Lower lobe of right lung (tissue), 2 donors: ENCODE measurements around the gene RTN4R. TPM values are rescaled to one million over a fixed set of nuclear protein-coding genes. Genes with fewer than 3 reads are reported as not detected.

Experiments
- ATAC-seq, 2 donors: fragments of 200-7000 bp; cut with Tn5 transposase; one replicate each; pipeline ENCODE4 v1.9.1; 2020 to 2022; ENCODE audit warnings: mild to moderate bottlenecking in 2 of 2, moderate library complexity in 2 of 2
- DNase-seq: peaks from one replicate; pipeline ENCODE4 v3.0.0-alpha.2; 2020
- H3K27ac ChIP-seq: fragments of 200-600 bp; one replicate; pipeline ENCODE4 v1.8.0; 2022
- H3K27me3 ChIP-seq: fragments of 200-600 bp; one replicate; pipeline ENCODE4 v1.8.0; 2022; ENCODE audit warnings: low read depth
- H3K36me3 ChIP-seq: fragments of 200-600 bp; one replicate; pipeline ENCODE4 v1.8.0; 2022; ENCODE audit warnings: mild to moderate bottlenecking
- H3K4me1 ChIP-seq: fragments of 200-600 bp; one replicate; pipeline ENCODE4 v1.8.0; 2022
- H3K4me3 ChIP-seq: fragments of 200-600 bp; one replicate; pipeline ENCODE4 v1.8.0; 2022; ENCODE audit warnings: mild to moderate bottlenecking
- H3K9me3 ChIP-seq: fragments of 200-600 bp; one replicate; pipeline ENCODE4 v1.8.0; 2022
- CTCF ChIP-seq: fragments of 200-600 bp; IDR thresholded peaks from one replicate; pipeline ENCODE4 v1.8.0; 2022; ENCODE audit warnings: antibody characterized with exemption, mild to moderate bottlenecking
- intact Hi-C: fragments of 100-400 bp; cut with DNase I; formaldehyde crosslinking; loops from one replicate; pipeline ENCODE4 v1.11.0; 2022
- total RNA-seq: library from RNA; stranded (reverse); fragmentation: NEBNext Ultra II Directional; extraction: Animal tissue kit (Norgen Biotek cat#: 25700); gene quantifications from one replicate; pipeline ENCODE4 v1.2.1, GENCODE V29; 2021
- donor health status: DM: no; HTN: yes; CAD: no; lungs with severe emphysema.

RTN4R gene
- total RNA-seq, 1 donor from 2014 or later = 9.6 TPM

GRCh38 chr22:20211409-20211996 is 56.6 kb downstream of the RTN4R start:
- ATAC-seq (no peak), DNase-seq (no peak)
- intact Hi-C loops = no loop called here
- Histone ChIP-seq H3K27ac (no peak overlapping the region), H3K4me1 (peaks cover 26% of the 10 kb centered on the region), H3K27me3 (no peaks in the 10 kb centered on the region), H3K4me3 (no peak overlapping the region), H3K9me3 (no peaks in the 10 kb centered on the region), H3K36me3 (no peaks in the 10 kb centered on the region)
- TF ChIP-seq CTCF = no peak

DNA sequence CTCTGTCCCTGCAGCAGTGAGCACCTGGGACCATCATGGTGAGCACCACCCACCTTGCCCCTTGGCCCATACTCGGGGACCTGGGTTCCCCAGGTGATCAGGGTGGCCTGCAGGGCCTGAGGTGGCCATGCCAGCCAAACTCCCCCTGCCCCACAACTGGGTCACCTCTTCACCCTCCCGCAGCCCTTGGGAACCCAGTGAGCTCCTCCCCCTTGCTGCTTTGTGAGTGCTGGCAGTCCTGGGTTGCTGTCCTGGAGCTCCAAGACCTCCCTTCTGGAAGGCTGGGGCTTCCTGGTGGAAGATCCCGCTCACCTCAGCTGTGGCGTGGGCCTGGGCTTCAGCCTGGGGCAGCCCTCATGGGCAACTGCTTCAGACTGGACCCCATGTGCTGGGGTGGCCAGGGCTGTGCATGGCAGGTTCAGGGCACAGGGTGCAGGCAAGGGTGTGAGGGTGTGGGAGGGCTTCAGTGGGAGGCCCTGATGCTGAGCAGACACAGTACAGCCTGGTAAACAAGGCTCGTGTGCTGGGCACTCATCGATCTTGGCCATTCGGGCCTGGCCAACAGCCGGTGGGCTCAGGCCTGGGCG is 57.6 kb downstream of the RTN4R start:
- Histone ChIP-seq H3K36me3 (no peaks in the 10 kb centered on the region), H3K27ac (no peak overlapping the region), H3K4me3 (no peak overlapping the region), H3K9me3 (no peaks in the 10 kb centered on the region), H3K27me3 (no peaks in the 10 kb centered on the region), H3K4me1 (peaks cover 31% of the 10 kb centered on the region)
- DNase-seq (no peak), ATAC-seq (no peak)
- intact Hi-C loops = no loop called here
- TF ChIP-seq CTCF = no peak

DNA sequence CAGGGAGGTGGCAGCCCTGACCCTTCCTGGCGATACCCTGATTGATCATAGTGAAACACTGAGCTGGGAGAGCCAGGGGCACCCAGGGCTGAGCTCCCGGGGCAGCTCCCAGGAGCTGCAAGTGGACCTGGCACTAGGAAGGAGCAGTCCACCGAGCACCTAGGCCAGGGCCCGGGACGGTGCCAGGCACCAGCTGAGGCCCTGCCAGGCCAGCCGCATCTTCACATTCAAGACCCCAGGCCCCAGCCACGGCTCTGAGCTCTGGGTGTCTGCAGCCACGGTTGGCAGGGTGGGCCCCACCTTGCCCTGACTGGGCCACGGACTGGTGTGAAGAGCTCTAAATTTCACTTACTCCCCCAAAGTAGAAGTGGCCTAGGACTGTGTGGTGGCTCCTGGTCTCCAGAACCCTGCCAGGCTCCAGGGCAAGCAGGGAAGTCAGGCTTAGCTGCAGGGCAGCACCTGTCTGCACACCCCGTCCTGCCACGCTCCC is 58.3 kb downstream of the RTN4R start:
- no peak for DNase-seq
- Histone ChIP-seq H3K9me3 (no peaks in the 10 kb centered on the region), H3K27ac (no peak overlapping the region), H3K27me3 (no peaks in the 10 kb centered on the region), H3K4me3 (no peak overlapping the region), H3K4me1 (peaks cover 38% of the 10 kb centered on the region), H3K36me3 (no peaks in the 10 kb centered on the region)
- ATAC-seq = no peak
- no peak for TF ChIP-seq CTCF
- intact Hi-C loops = no loop called here

DNA sequence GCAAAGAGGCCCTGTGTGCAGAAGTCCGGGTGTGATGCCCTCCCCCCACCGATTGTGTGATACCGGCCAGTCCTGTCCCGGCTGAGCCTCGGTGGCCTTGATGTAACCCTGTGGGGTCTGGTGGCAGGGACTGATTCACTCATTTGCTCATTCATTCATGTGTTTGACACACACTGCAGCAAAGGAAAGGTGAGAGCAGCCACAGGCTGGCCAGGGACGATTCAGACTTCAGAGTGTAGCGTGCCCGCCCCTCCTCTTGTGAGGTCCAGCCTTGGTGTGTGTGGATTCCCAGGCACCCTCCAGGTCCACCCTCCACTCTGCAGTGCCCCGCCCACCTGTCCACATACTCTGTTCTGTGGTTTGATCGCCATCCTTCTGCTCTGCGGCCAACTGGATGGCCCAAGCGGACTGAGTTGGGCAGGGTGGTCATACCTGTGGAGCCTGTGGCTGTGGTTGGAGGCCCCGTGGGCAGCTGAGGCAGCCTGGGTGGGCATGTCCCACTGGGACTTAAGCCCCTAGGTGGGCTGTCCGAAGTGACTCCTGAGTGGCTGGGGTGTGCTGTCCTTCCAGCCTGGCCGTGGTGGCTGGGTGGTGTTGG is 59.3 kb downstream of the RTN4R start:
- no peaks in the 10 kb centered on the region for H3K27me3 ChIP-seq
- no peak for DNase-seq
- no peaks in the 10 kb centered on the region for H3K9me3 ChIP-seq
- no peaks in the 10 kb centered on the region for H3K36me3 ChIP-seq
- intact Hi-C loops = no loop called here
- no peak for TF ChIP-seq CTCF
- H3K27ac ChIP-seq = no peak overlapping the region
- no peak for ATAC-seq
- H3K4me1 ChIP-seq = peaks cover 48% of the 10 kb centered on the region
- H3K4me3 ChIP-seq = no peak overlapping the region

- no peak for TF ChIP-seq CTCF
- H3K27me3 ChIP-seq = no peaks in the 10 kb centered on the region
- peaks cover 61% of the 10 kb centered on the region for H3K4me1 ChIP-seq
- no peaks in the 10 kb centered on the region for H3K36me3 ChIP-seq
- peak overlapping the region; percentile 91 for H3K27ac ChIP-seq
- DNase-seq (no peak), ATAC-seq (no peak)
- no peaks in the 10 kb centered on the region for H3K9me3 ChIP-seq
- peak overlapping the region; percentile 74 for H3K4me3 ChIP-seq
- intact Hi-C loops = no loop called here
These were observed 60.7 kb downstream of the RTN4R start for GRCh38 chr22:20207277-20208025.
